HG02973 (cell line): ENCODE data around the gene PPP1R36.
"Not testable (repeated sequence)": the region's sequence is repeated elsewhere in the genome, so short reads cannot be mapped to it uniquely, and the experiment has no call there.

ENCODE experiments used
- ATAC-seq: cut with Tn5 transposase; IDR thresholded peaks from one replicate; pipeline ENCODE4 v1.9.1; 2021; ENCODE audit warnings: moderate library complexity; ENCODE audit not compliant: unreplicated experiment

Gene PPP1R36

GRCh38 chr14:64610049-64610746 is 60.4 kb downstream of the PPP1R36 start:
- ATAC-seq: no peak

GRCh38 chr14:64611358-64612020 is 61.7 kb downstream of the PPP1R36 start:
- ATAC-seq: no peak

GRCh38 chr14:64612021-64612380 is 62.2 kb downstream of the PPP1R36 start:
- no peak for ATAC-seq

GRCh38 chr14:64612971-64613666 is 63.4 kb downstream of the PPP1R36 start:
- ATAC-seq: no peak

GRCh38 chr14:64614166-64614565 is 64.4 kb downstream of the PPP1R36 start:
- no peak for ATAC-seq

- ATAC-seq: no peak
Measured at GRCh38 chr14:64614805-64615391, 65.1 kb downstream of the PPP1R36 start.

GRCh38 chr14:64617872-64618408 is 68.2 kb downstream of the PPP1R36 start:
- not testable (repeated sequence) for ATAC-seq

- ATAC-seq: no peak
Measured at GRCh38 chr14:64620910-64621309, 71.1 kb downstream of the PPP1R36 start.

GRCh38 chr14:64623554-64624165 is 73.9 kb downstream of the PPP1R36 start:
- no peak for ATAC-seq

GRCh38 chr14:64625386-64626232 is 75.8 kb downstream of the PPP1R36 start:
- ATAC-seq: no peak

- ATAC-seq: no peak
Measured at GRCh38 chr14:64628940-64629408, 79.2 kb downstream of the PPP1R36 start.

GRCh38 chr14:64630778-64631177 is 81.0 kb downstream of the PPP1R36 start:
- ATAC-seq: no peak

GRCh38 chr14:64631222-64631621 is 81.5 kb downstream of the PPP1R36 start:
- ATAC-seq: not testable (repeated sequence)

GRCh38 chr14:64632056-64632455 is 82.3 kb downstream of the PPP1R36 start:
- no peak for ATAC-seq

- ATAC-seq: no peak
Measured at GRCh38 chr14:64634558-64634957, 84.8 kb downstream of the PPP1R36 start.

GRCh38 chr14:64636208-64636979 is 86.6 kb downstream of the PPP1R36 start:
- ATAC-seq: no peak

- no peak for ATAC-seq
Measured at GRCh38 chr14:64636980-64637429, 87.2 kb downstream of the PPP1R36 start.

- no peak for ATAC-seq
Measured at GRCh38 chr14:64637735-64638473, 88.1 kb downstream of the PPP1R36 start.
